K562 (cell line): ENCODE results near the gene ZNF787. TPM values are rescaled to one million over a fixed set of nuclear protein-coding genes. Genes with fewer than 3 reads are reported as not detected.

ENCODE experiments used
- ATAC-seq: fragments of 200-7000 bp; cut with Tn5 transposase; 3 replicates; pipeline ENCODE4 v1.9.1; 2020; ENCODE audit warnings: moderate library complexity
- BruUV-seq: library from RNA; stranded (reverse); fragments of 400-500 nt; replicated peaks from 2 replicates; lab custom pipeline; 2021; lab: Mats Ljungman, UMichigan
- CTCF ChIA-PET: fragments of 300-600 bp; formaldehyde crosslinking; extraction: SDS; loops from one replicate; lab custom pipeline; 2021; ENCODE audit warnings: low intra/inter-chr PET ratio; lab: Yijun Ruan, JAX
- POLR2A ChIA-PET: fragments of 300-600, 350-650 bp; sonication (Branson Sonifier 250); formaldehyde crosslinking; extraction: SDS; loops from one replicate; lab custom pipeline; 2021; ENCODE audit warnings: antibody characterized with exemption, inconsistent platforms; lab: Yijun Ruan, JAX
- DNase-seq, 4 experiments: peaks; one replicate each; pipeline versions ENCODE4 v3.0.0 to v3.0.0-alpha.2; 2011 to 2018; ENCODE audit warnings: low spot score in 3 of 4, mixed read lengths in 3 of 4; ENCODE audit errors: extremely low read depth in 1 of 4
- FAIRE-seq: peaks from 2 replicates; lab custom pipeline; 2011; peaks lifted over from hg19 to GRCh38; lab: Jason Lieb, UNC
- H2AFZ ChIP-seq: 2 replicates; pipeline ENCODE4 v1.6.0; 2011; ENCODE audit warnings: low read depth, low read length, control low read depth, inconsistent platforms
- H3K27ac ChIP-seq: fragments of 200-600 bp; 3 replicates; pipeline ENCODE4 v1.8.0; 2011; ENCODE audit warnings: low read depth, mild to moderate bottlenecking, control low read depth, inconsistent platforms, low read length, moderate library complexity, mixed read lengths; ENCODE audit errors: extremely low read depth
- H3K27me3 ChIP-seq, 2 experiments: fragments of 300-600 bp in 1 of 2; 2 replicates in 1 of 2; 3 replicates in 1 of 2; pipeline versions ENCODE4 v1.6.0 to v1.8.0; 2011; ENCODE audit warnings: inconsistent platforms in 2 of 2, low read length in 2 of 2, mild to moderate bottlenecking in 1 of 2, mixed read lengths in 1 of 2, moderate library complexity in 1 of 2; ENCODE audit not compliant: control insufficient read depth in 2 of 2, insufficient read depth in 2 of 2
- H3K36me3 ChIP-seq: fragments of 300-600 bp; 3 replicates; pipeline ENCODE4 v1.8.0; 2011; ENCODE audit warnings: mild to moderate bottlenecking, low read length, inconsistent platforms; ENCODE audit not compliant: control insufficient read depth, insufficient read depth
- H3K4me1 ChIP-seq, 2 experiments: fragments of 200-600 bp in 1 of 2; replicated peaks in 1 of 2; 2 replicates in 1 of 2; 3 replicates in 1 of 2; pipeline versions ENCODE4 v1.5.1 to v1.8.0; 2011; ENCODE audit warnings: inconsistent platforms in 2 of 2, low read length in 2 of 2, mild to moderate bottlenecking in 1 of 2, mixed read lengths in 1 of 2, moderate library complexity in 1 of 2; ENCODE audit not compliant: control insufficient read depth in 2 of 2, insufficient read depth in 2 of 2
- H3K4me2 ChIP-seq: 2 replicates; pipeline ENCODE4 v1.6.1; 2011; ENCODE audit warnings: low read length, control low read depth, inconsistent platforms, mixed read lengths; ENCODE audit not compliant: insufficient read depth
- H3K4me3 ChIP-seq: fragments of 200-600 bp; sonication (generic), shearing (Covaris generic); 2 replicates; pipeline ENCODE4 v1.5.1; 2016; ENCODE audit warnings: control low read depth, inconsistent platforms
- H3K79me2 ChIP-seq: fragments of 200-600 bp; 3 replicates; pipeline ENCODE4 v1.8.0; 2011; ENCODE audit warnings: low read length, inconsistent platforms; ENCODE audit not compliant: control insufficient read depth, insufficient read depth
- H3K9ac ChIP-seq, 2 experiments: 2 replicates each; pipeline versions ENCODE4 v1.6.0 to v1.6.1; 2011; ENCODE audit warnings: low read depth in 2 of 2, low read length in 2 of 2, control low read depth in 1 of 2, inconsistent platforms in 1 of 2, mild to moderate bottlenecking in 1 of 2, mixed read lengths in 1 of 2; ENCODE audit not compliant: insufficient read depth in 1 of 2
- H3K9me1 ChIP-seq: one replicate; pipeline ENCODE4 v1.6.0; 2011; ENCODE audit warnings: inconsistent platforms, mild to moderate bottlenecking, low read length, moderate library complexity; ENCODE audit not compliant: control insufficient read depth, insufficient read depth
- H3K9me3 ChIP-seq: replicated peaks from 2 replicates; pipeline ENCODE4 v1.5.1; 2011; ENCODE audit warnings: low read depth, low read length, inconsistent platforms; ENCODE audit not compliant: control insufficient read depth, insufficient read depth
- H4K20me1 ChIP-seq: replicated peaks from 2 replicates; pipeline ENCODE4 v1.6.1; 2011; ENCODE audit warnings: low read length, inconsistent platforms, mixed read lengths; ENCODE audit not compliant: control insufficient read depth, insufficient read depth
- BRCA1 ChIP-seq, 2 experiments: fragments of 450-650 bp in 1 of 2; sonication (generic) in 1 of 2; formaldehyde crosslinking in 1 of 2; IDR thresholded peaks; 2 replicates each; pipeline versions ENCODE4 v1.5.0 to v1.6.1; 2017 to 2020; ENCODE audit warnings: mild to moderate bottlenecking in 1 of 2, missing genetic modification reagents in 1 of 2
- CBX2 ChIP-seq: fragments of 200-600 bp; sonication (generic); IDR thresholded peaks from one replicate; pipeline ENCODE4 v1.6.1; 2012; ENCODE audit warnings: mild to moderate bottlenecking, low read length, inconsistent platforms; ENCODE audit not compliant: insufficient read depth, poor library complexity, severe bottlenecking
- KLF16 ChIP-seq: IDR thresholded peaks from 2 replicates; pipeline ENCODE4 v1.6.1; 2016; ENCODE audit warnings: antibody characterized with exemption
- RERE ChIP-seq: sonication (generic); formaldehyde crosslinking; IDR thresholded peaks from 2 replicates; pipeline ENCODE4 v1.8.0; 2023; ENCODE audit warnings: missing genetic modification reagents, mild to moderate bottlenecking, borderline replicate concordance
- SMARCA4 ChIP-seq: fragments of 450-650 bp; IDR thresholded peaks from 2 replicates; pipeline ENCODE4 v1.6.1; 2016
- TEAD2 ChIP-seq: fragments of 450-650 bp; IDR thresholded peaks from 2 replicates; pipeline ENCODE4 v1.6.1; 2016; ENCODE audit warnings: missing genetic modification characterization, control low read depth, missing compliant biosample characterization
- ZBTB12 ChIP-seq: fragments of 250-450 bp; sonication (Bioruptor Pico); IDR thresholded peaks from 2 replicates; pipeline ENCODE4 v1.4.0; 2020
- WGBS: fragments of 100-300 bp; shearing (Covaris generic); methylation state at CpG from one replicate; pipeline ENCODE4 v1.1.6; 2016; ENCODE audit warnings: low coverage, mixed read lengths; ENCODE audit not compliant: insufficient coverage; ENCODE audit errors: missing lambda C conversion rate; 5-methylcytosine and 5-hydroxymethylcytosine counted together
- in situ Hi-C: fragments of 300-500 bp; cut with MboI; formaldehyde crosslinking; loops from 4 replicates; pipeline ENCODE4 v1.15.0; 2018; ENCODE audit warnings: inconsistent platforms, mixed read lengths
- intact Hi-C: fragments of 100-400 bp; cut with micrococcal nuclease; formaldehyde crosslinking; loops from 2 replicates; pipeline ENCODE4 v1.14.2; 2022
- polyA plus RNA-seq, 8 experiments: library from polyadenylated mRNA; depleted of rRNA in 4 of 8; stranded (reverse) in 5 of 8; unstranded in 3 of 8; fragments of >200 nt; fragmentation: Nextera tagmentation in 2 of 8; fragmentation: Illumina TruSeq in 1 of 8; extraction: Ambion mirVana in 2 of 8; extraction: Trizol in 1 of 8; gene quantifications; 2 replicates each; pipeline versions ENCODE4 v1.2.1 to v1.2.3, GENCODE V29; 2011 to 2014; ENCODE audit warnings: inconsistent platforms in 1 of 8, missing spikeins in 1 of 8
- total RNA-seq, 7 experiments: library from RNA; depleted of rRNA in 6 of 7; stranded (reverse); fragments of >200 nt in 6 of 7; fragmentation: Illumina TruSeq in 2 of 7; extraction: Trizol in 2 of 7; gene quantifications; 2 replicates each; pipeline versions ENCODE4 v1.2.1 to v1.2.3, GENCODE V29; 2011 to 2021; ENCODE audit warnings: low replicate concordance in 1 of 7

The ZNF787 gene
- total and polyA plus RNA-seq, 9 of the 15 experiments (the other 6 are each of a cell fraction or from before 2014, with no cell fraction given) = 0.45 to 77.6 (median 7.3) TPM

GRCh38 chr19:56113074-56113632 lies 7.9 kb downstream of the ZNF787 start:
- H3K27me3 ChIP-seq = no peaks in the 10 kb centered on the region
- 90% methylated on average over 20 of the region's 20 CpGs for WGBS
- no peak overlapping the region for H3K4me3 ChIP-seq
- H3K9me3 ChIP-seq = no peaks in the 10 kb centered on the region
- TF ChIP-seq CBX2 = no peak
- TF ChIP-seq SMARCA4 = no peak
- no peak for TF ChIP-seq BRCA1 (IDR thresholded peaks at IDR 0.05)
- TF ChIP-seq BRCA1 (CRISPR knock-in tag; IDR thresholded peaks at IDR 0.05) = no peak
- no peak for TF ChIP-seq ZBTB12 (CRISPR knock-in tag)
- no peak for TF ChIP-seq KLF16
- no peak for TF ChIP-seq RERE (CRISPR knock-in tag)
- no peak for TF ChIP-seq TEAD2 (tag)
- no peak for ATAC-seq
- ChIA-PET CTCF (no interaction called here), POLR2A (no interaction called here)
- peaks cover 59% of the 10 kb centered on the region for H3K36me3 ChIP-seq
- H3K4me1 ChIP-seq = peaks cover 8 to 70% of the 10 kb centered on the region in 2 experiments; a peak in 3 of 5 replicates
- intact Hi-C loops (no loop called here), in situ Hi-C loops (no loop called here)
- peak overlapping the region in 1 of 2 experiments; percentile 35; a peak in 1 of 4 replicates for H3K9ac ChIP-seq
- no peak for DNase-seq
- no TSS peak for BruUV-seq
- H3K9me1 ChIP-seq = peaks cover 14% of the 10 kb centered on the region
- no peak overlapping the region for H3K27ac ChIP-seq
- peaks cover 96% of the 10 kb centered on the region for H3K79me2 ChIP-seq
- H4K20me1 ChIP-seq = peaks cover 36% of the 10 kb centered on the region
- H2AFZ ChIP-seq = no peak overlapping the region
- H3K4me2 ChIP-seq = no peak overlapping the region
- FAIRE-seq = no peak
